ENCODE data around the gene SLC6A20. TPM values are rescaled to one million over a fixed set of nuclear protein-coding genes. Genes with fewer than 3 reads are reported as not detected.

The SLC6A20 gene
- total RNA-seq, 2 experiments from 2014 or later, result not detected

DNA sequence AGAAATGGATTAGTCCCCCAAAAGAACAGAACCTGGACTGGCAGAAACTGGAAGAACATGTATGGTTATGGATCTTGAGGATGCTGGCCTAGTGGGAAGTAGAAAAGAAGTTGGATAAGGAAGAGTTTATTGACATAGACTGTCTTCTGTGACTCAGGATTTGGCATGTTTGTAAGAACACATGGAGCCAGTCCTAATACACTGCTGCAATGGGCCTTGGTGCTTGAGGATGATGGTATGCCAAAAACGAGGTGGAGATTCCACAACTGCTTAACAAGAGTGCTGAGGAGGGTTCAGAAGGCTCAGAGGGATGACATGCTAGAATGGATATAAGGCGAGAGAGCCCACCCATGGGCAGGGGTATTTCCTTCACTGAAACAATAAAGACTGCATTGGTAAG lies 23.2 kb upstream of the SLC6A20 start:
- no peak for DNase-seq
- POLR2A ChIA-PET, result no interaction called here
- Mint-ChIP-seq H3K27me3 (no peaks in the 10 kb centered on the region), H3K4me1 (ENCODE audit: low read depth) (no peaks in the 10 kb centered on the region), H3K9me3 (peaks cover 4% of the 10 kb centered on the region), H3K27ac (no peak overlapping the region), H3K4me3 (no peak overlapping the region), H3K36me3 (ENCODE audit: low read depth) (peaks cover 29% of the 10 kb centered on the region)
- Histone ChIP-seq H3K27me3 (ENCODE audit: control insufficient read depth in 1 of 2, insufficient read depth in 2 of 2, low read length in 2 of 2) (no peaks in the 10 kb centered on the region), H3K4me3 (ENCODE audit: low read length) (no peak overlapping the region), H3K27ac (ENCODE audit: low read depth in 1 of 2, low read length in 2 of 2) (no peak overlapping the region), H3K4me1 (ENCODE audit: insufficient read depth, low read length) (no peaks in the 10 kb centered on the region), H3K36me3 (ENCODE audit: insufficient read depth, low read length) (peaks cover 5% of the 10 kb centered on the region), H3K9me3 (ENCODE audit: control insufficient read depth in 1 of 2, insufficient read depth in 1 of 2, low read length in 2 of 2) (peaks cover 0 to 3% of the 10 kb centered on the region in 2 experiments)
- TF ChIP-seq, protein P1, sequence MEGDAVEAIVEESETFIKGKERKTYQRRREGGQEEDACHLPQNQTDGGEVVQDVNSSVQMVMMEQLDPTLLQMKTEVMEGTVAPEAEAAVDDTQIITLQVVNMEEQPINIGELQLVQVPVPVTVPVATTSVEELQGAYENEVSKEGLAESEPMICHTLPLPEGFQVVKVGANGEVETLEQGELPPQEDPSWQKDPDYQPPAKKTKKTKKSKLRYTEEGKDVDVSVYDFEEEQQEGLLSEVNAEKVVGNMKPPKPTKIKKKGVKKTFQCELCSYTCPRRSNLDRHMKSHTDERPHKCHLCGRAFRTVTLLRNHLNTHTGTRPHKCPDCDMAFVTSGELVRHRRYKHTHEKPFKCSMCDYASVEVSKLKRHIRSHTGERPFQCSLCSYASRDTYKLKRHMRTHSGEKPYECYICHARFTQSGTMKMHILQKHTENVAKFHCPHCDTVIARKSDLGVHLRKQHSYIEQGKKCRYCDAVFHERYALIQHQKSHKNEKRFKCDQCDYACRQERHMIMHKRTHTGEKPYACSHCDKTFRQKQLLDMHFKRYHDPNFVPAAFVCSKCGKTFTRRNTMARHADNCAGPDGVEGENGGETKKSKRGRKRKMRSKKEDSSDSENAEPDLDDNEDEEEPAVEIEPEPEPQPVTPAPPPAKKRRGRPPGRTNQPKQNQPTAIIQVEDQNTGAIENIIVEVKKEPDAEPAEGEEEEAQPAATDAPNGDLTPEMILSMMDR (IDR thresholded peaks at IDR 0.05), result no peak
- CTCF ChIA-PET, result no interaction called here
- no peak for ATAC-seq (ENCODE audit: poor library complexity)
- intact Hi-C loops (cut with DNase I, micrococcal nuclease), result no loop called here

DNA sequence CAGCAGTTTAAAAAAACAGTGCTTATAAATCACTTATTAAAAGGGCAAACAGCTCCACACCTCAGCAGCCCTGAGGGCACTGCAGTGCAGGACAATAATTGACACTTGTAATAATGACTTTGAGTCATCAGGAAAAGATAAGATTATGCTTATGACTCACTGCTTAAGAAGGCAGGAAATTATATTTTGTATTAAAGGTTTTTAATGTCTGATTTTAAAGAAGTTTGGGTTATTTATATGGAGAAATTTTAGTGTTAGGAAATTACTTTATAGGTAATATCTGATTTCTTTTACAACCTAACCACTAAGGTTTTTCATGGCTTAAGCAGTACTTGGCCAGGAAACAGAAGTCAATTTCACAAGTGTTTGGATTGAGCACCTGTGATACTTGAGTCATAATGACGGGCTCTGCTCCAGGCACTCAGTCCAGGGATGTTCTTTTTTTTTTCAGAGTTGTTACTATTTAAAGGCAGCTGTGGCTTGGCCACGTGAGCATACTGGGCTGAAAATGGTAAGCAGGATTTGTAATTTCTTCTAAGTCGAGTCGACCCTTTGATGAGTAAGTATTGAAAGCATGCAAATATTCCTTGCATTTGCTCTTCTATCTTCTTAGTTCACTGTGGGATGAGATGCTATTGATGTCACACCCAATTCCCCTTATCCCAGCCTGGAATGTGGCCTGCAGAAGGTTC lies 21.6 kb upstream of the SLC6A20 start:
- peaks cover 0 to 3% of the 10 kb centered on the region in 2 experiments for H3K9me3 ChIP-seq (ENCODE audit: control insufficient read depth in 1 of 2, insufficient read depth in 1 of 2, low read length in 2 of 2)
- CTCF ChIA-PET, result no interaction called here
- intact Hi-C loops (cut with DNase I, micrococcal nuclease), result no loop called here
- H3K4me3 ChIP-seq (ENCODE audit: low read length), result no peak overlapping the region
- Mint-ChIP-seq H3K9me3 (peaks cover 4% of the 10 kb centered on the region), H3K27me3 (no peaks in the 10 kb centered on the region), H3K4me1 (ENCODE audit: low read depth) (no peaks in the 10 kb centered on the region), H3K36me3 (ENCODE audit: low read depth) (peaks cover 26% of the 10 kb centered on the region), H3K27ac (no peak overlapping the region), H3K4me3 (no peak overlapping the region)
- ATAC-seq (ENCODE audit: poor library complexity), result no peak
- POLR2A ChIA-PET, result interaction anchor here (0.9 kb wide), 1 partner anchor 12 kb away, joined by 3 read pairs; no protein-coding TSS in a partner anchor
- peaks cover 3% of the 10 kb centered on the region for H3K36me3 ChIP-seq (ENCODE audit: insufficient read depth, low read length)
- no peak overlapping the region for H3K27ac ChIP-seq (ENCODE audit: low read depth in 1 of 2, low read length in 2 of 2)
- DNase-seq, result no peak
- TF ChIP-seq, protein P1 (IDR thresholded peaks at IDR 0.05), result no peak
- H3K4me1 ChIP-seq (ENCODE audit: insufficient read depth, low read length), result no peaks in the 10 kb centered on the region
- H3K27me3 ChIP-seq (ENCODE audit: control insufficient read depth in 1 of 2, insufficient read depth in 2 of 2, low read length in 2 of 2), result no peaks in the 10 kb centered on the region

DNA sequence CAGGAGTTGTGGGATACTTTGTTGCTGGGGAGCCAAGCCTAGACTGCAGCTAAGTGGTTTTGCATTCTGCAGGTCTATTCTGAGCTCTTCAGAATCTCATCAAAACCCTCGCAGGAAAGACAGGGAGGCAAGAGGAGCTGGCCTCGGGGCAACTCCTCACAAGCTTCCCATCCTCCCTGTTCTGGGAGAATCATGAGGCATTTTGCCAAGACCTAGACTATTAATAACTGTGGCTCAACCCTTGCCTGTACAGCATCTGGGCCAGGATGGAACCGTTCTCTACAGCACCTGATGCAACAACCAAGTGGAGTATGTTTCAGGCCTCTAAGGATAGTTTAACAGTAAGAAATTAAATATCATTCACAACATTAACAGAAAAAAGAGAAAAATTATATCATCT lies 20.2 kb upstream of the SLC6A20 start:
- Histone ChIP-seq H3K4me1 (ENCODE audit: insufficient read depth, low read length) (no peaks in the 10 kb centered on the region), H3K36me3 (ENCODE audit: insufficient read depth, low read length) (peaks cover 3% of the 10 kb centered on the region), H3K4me3 (ENCODE audit: low read length) (no peak overlapping the region), H3K27me3 (ENCODE audit: control insufficient read depth in 1 of 2, insufficient read depth in 2 of 2, low read length in 2 of 2) (no peaks in the 10 kb centered on the region), H3K9me3 (ENCODE audit: control insufficient read depth in 1 of 2, insufficient read depth in 1 of 2, low read length in 2 of 2) (peaks cover 0 to 3% of the 10 kb centered on the region in 2 experiments), H3K27ac (ENCODE audit: low read depth in 1 of 2, low read length in 2 of 2) (no peak overlapping the region)
- CTCF ChIA-PET, result no interaction called here
- no peaks in the 10 kb centered on the region for H3K4me1 Mint-ChIP-seq (ENCODE audit: low read depth)
- no peak for DNase-seq
- peaks cover 4% of the 10 kb centered on the region for H3K9me3 Mint-ChIP-seq
- H3K27ac Mint-ChIP-seq, result no peak overlapping the region
- TF ChIP-seq, protein P1 (IDR thresholded peaks at IDR 0.05), result no peak
- H3K27me3 Mint-ChIP-seq, result no peaks in the 10 kb centered on the region
- POLR2A ChIA-PET, result no interaction called here
- ATAC-seq (ENCODE audit: poor library complexity), result no peak
- H3K36me3 Mint-ChIP-seq (ENCODE audit: low read depth), result peaks cover 15% of the 10 kb centered on the region
- intact Hi-C loops (cut with DNase I, micrococcal nuclease), result no loop called here
- no peak overlapping the region for H3K4me3 Mint-ChIP-seq

Data from CD4-positive, alpha-beta T cell (primary cell).